Measurements from ENCODE around the gene RREB1. TPM values are rescaled to one million over a fixed set of nuclear protein-coding genes. Genes with fewer than 3 reads are reported as not detected.

The RREB1 gene
- total and polyA plus RNA-seq, 2 donors (not counting 3 experiments of a cell fraction or from before 2014, with no cell fraction given): 3.7 to 33.0 TPM

DNA sequence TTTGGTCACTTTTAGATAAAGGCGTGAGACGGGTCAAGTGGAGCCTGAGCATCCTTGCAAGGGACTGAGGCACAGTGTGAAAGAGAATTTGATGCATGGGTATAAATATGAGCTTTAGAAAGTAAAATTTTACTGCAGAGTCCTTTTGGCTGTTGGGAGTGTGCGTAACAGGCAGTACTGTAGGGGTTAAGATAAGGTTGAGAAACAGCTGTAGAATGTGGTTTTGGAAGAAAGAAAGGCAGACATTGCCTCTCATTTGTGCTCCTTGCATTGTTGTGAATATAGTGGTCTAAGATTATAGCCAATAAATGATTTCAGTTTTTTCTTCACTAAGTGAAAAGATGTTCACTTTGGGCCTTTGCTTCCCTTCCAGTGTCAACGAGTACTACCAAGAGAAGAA lies 73.0 kb downstream of the RREB1 start:
- FAIRE-seq: no peak
- CTCF ChIA-PET: no interaction called here
- Histone ChIP-seq H2AFZ (ENCODE audit: low read depth, low read length) (no peak overlapping the region), H3K4me2 (ENCODE audit: insufficient read depth, low read length) (no peak overlapping the region), H3K9me1 (replicated peaks; ENCODE audit: control insufficient read depth, extremely low read depth, insufficient read depth, low read length) (no peaks in the 10 kb centered on the region), H3K36me3 (ENCODE audit: control insufficient read depth in 2 of 2, extremely low read depth in 1 of 2, insufficient read depth in 2 of 2, low read length in 2 of 2) (peaks cover 12 to 22% of the 10 kb centered on the region in 2 experiments), H3K4me3 (replicated peaks in 1 of 3; ENCODE audit: insufficient read depth in 1 of 3, low read depth in 1 of 3, low read length in 3 of 3) (no peak overlapping the region), H3K27ac (ENCODE audit: insufficient read depth, low read depth, low read length) (no peak overlapping the region), H4K20me1 (replicated peaks; ENCODE audit: control insufficient read depth, extremely low read depth, insufficient read depth, low read length) (no peaks in the 10 kb centered on the region), H3K27me3 (ENCODE audit: control insufficient read depth in 2 of 2, insufficient read depth in 2 of 2, low read length in 2 of 2) (no peaks in the 10 kb centered on the region), H3K9ac (replicated peaks; ENCODE audit: extremely low read depth, insufficient read depth, low read length) (no peak overlapping the region), H3K79me2 (ENCODE audit: control insufficient read depth, insufficient read depth, low read length) (peaks cover 4% of the 10 kb centered on the region), H3K4me1 (ENCODE audit: control insufficient read depth, extremely low read depth, insufficient read depth, low read length) (no peaks in the 10 kb centered on the region), H3K9me3 (replicated peaks; ENCODE audit: control insufficient read depth, insufficient read depth, low read length) (no peaks in the 10 kb centered on the region)
- BruUV-seq (replicated peaks): no TSS peak
- dilution Hi-C loops (cut with MboI; ENCODE audit: extremely low pct_ligation_motif_present, low sequenced_read_pairs) (no loop called here), intact Hi-C loops (cut with micrococcal nuclease) (no loop called here)
- no peak for DNase-seq (ENCODE audit: low read depth, low spot score)
- POLR2A ChIA-PET: no interaction called here
- TF ChIP-seq MAX (IDR thresholded peaks at IDR 0.05; ENCODE audit: insufficient read depth, insufficient read length) (no peak), EZH2 (IDR thresholded peaks at IDR 0.05; ENCODE audit: borderline replicate concordance, low read depth, low read length, severe bottlenecking) (no peak), FOS (IDR thresholded peaks at IDR 0.05; ENCODE audit: borderline replicate concordance, insufficient read depth, low read length) (no peak), GATA2 (IDR thresholded peaks at IDR 0.05; ENCODE audit: insufficient read depth, insufficient read length, low read depth, low read length) (no peak), POLR2AphosphoS5 (IDR thresholded peaks at IDR 0.05; ENCODE audit: insufficient read depth, low read depth, low read length) (no peak), POLR2A (IDR thresholded peaks at IDR 0.05; ENCODE audit: low read depth, low read length) (no peak), MYC (IDR thresholded peaks at IDR 0.05; ENCODE audit: low read depth, low read length) (no peak), JUN (IDR thresholded peaks at IDR 0.05; ENCODE audit: borderline replicate concordance, insufficient read depth, insufficient read length, low read depth) (no peak)
- TF ChIP-seq, protein P1, sequence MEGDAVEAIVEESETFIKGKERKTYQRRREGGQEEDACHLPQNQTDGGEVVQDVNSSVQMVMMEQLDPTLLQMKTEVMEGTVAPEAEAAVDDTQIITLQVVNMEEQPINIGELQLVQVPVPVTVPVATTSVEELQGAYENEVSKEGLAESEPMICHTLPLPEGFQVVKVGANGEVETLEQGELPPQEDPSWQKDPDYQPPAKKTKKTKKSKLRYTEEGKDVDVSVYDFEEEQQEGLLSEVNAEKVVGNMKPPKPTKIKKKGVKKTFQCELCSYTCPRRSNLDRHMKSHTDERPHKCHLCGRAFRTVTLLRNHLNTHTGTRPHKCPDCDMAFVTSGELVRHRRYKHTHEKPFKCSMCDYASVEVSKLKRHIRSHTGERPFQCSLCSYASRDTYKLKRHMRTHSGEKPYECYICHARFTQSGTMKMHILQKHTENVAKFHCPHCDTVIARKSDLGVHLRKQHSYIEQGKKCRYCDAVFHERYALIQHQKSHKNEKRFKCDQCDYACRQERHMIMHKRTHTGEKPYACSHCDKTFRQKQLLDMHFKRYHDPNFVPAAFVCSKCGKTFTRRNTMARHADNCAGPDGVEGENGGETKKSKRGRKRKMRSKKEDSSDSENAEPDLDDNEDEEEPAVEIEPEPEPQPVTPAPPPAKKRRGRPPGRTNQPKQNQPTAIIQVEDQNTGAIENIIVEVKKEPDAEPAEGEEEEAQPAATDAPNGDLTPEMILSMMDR (IDR thresholded peaks at IDR 0.05; ENCODE audit: extremely low read depth in 1 of 2, insufficient read depth in 1 of 2, low read depth in 1 of 2, low read length in 2 of 2): no peak

All from endothelial cell of umbilical vein (primary cell).